Pancreas (tissue), 10 donors: ENCODE measurements around the gene RET. TPM values are rescaled to one million over a fixed set of nuclear protein-coding genes. Genes with fewer than 3 reads are reported as not detected.

Experiments used
- ATAC-seq, 4 donors: fragments of 200-7000 bp; cut with Tn5 transposase; one replicate each; pipeline versions ENCODE4 v1.8.0 to v1.9.1; 2020; ENCODE audit warnings: mild to moderate bottlenecking in 4 of 4, moderate library complexity in 4 of 4
- DNase-seq, 6 donors: peaks; one replicate each; pipeline ENCODE4 v3.0.0-alpha.2; 2020
- FAIRE-seq: peaks from 2 replicates; lab custom pipeline; 2012; peaks lifted over from hg19 to GRCh38; lab: Jason Lieb, UNC
- H3K27ac ChIP-seq, 4 donors: fragments of 200-600 bp; sonication (generic); 1 replicate in 3 of 4; 2 replicates in 1 of 4; pipeline versions ENCODE4 v1.5.0 to v1.8.0; 2020
- H3K27me3 ChIP-seq, 4 donors: fragments of 200-600 bp; one replicate each; pipeline ENCODE4 v1.8.0; 2021
- H3K36me3 ChIP-seq, 3 donors: fragments of 200-600 bp; sonication (generic) in 1 of 3; one replicate each; pipeline versions ENCODE4 v1.5.0 to v1.8.0; 2020 to 2021
- H3K4me1 ChIP-seq, 3 donors: fragments of 200-600 bp; one replicate each; pipeline ENCODE4 v1.8.0; 2021
- H3K4me3 ChIP-seq, 4 donors: fragments of 200-600 bp; sonication (generic) in 2 of 4; one replicate each; pipeline versions ENCODE4 v1.5.0 to v1.8.0; 2020 to 2021
- H3K9me3 ChIP-seq, 4 donors: fragments of 200-600 bp; one replicate each; pipeline ENCODE4 v1.8.0; 2021
- WGBS, 2 donors: extraction: QIAGEN DNeasy Blood & Tissue Kit; methylation state at CpG; one replicate each; pipeline ENCODE4 v1.1.7; 2013; 5-methylcytosine and 5-hydroxymethylcytosine counted together
- intact Hi-C, 3 donors: fragments of 100-400 bp; cut with DNase I; formaldehyde crosslinking; loops; one replicate each; pipeline versions ENCODE4 v1.11.1 to v1.14.2; 2022
- polyA plus RNA-seq, 2 donors: library from polyadenylated mRNA; stranded (reverse); fragments of 200-250 nt; gene quantifications; one replicate each; pipeline ENCODE4 v1.2.3, GENCODE V29; 2013
- total RNA-seq, 6 donors: library from RNA; stranded (reverse); fragmentation: NEBNext Ultra II Directional in 4 of 6; extraction: Animal tissue kit (Norgen Biotek cat#: 25700) in 4 of 6; gene quantifications; one replicate each; pipeline versions ENCODE4 v1.2.1 to v1.2.4, GENCODE V29; 2021 to 2023
- TF ChIP-seq, protein P1 (sequence below), 4 donors: fragments of 200-600 bp; sonication (generic) in 3 of 4; IDR thresholded peaks; one replicate each; pipeline versions ENCODE4 v1.5.0 to v1.8.0; 2021; ENCODE audit warnings: antibody characterized with exemption in 4 of 4
- donor health status: healthy with polysubstance abuse.
- donor health status: DM: no; HTN: no; CAD: no; lungs with moderate emphysema.
- donor health status: DM: no; HTN: no; CAD: no.
- donor health status: control.
- donor health status: control.
- donor health status: Bipolar disorder and iron deficiency.
- donor health status: DM: yes; HTN: yes; CAD: no.
- donor health status: DM: no; HTN: no; CAD: no.
- donor health status: DM: no; HTN: no; CAD: no.
- donor health status: DM: yes; HTN: yes; CAD: no.

Gene RET
- total and polyA plus RNA-seq, 8 donors, result 0.32 to 4.4 (median 0.83) TPM

- H3K9me3 ChIP-seq, result no peaks in the 10 kb centered on the region
- no peaks in the 10 kb centered on the region for H3K36me3 ChIP-seq
- DNase-seq (no peak), FAIRE-seq (peak; percentile 86), ATAC-seq (peak in 3 of 4 donors; percentile 55 to 72 (median 68))
- no peak overlapping the region for H3K4me3 ChIP-seq
- H3K27ac ChIP-seq, result no peak overlapping the region
- intact Hi-C loops, result no loop called here
- H3K27me3 ChIP-seq, result no peaks in the 10 kb centered on the region
- TF ChIP-seq, protein P1, sequence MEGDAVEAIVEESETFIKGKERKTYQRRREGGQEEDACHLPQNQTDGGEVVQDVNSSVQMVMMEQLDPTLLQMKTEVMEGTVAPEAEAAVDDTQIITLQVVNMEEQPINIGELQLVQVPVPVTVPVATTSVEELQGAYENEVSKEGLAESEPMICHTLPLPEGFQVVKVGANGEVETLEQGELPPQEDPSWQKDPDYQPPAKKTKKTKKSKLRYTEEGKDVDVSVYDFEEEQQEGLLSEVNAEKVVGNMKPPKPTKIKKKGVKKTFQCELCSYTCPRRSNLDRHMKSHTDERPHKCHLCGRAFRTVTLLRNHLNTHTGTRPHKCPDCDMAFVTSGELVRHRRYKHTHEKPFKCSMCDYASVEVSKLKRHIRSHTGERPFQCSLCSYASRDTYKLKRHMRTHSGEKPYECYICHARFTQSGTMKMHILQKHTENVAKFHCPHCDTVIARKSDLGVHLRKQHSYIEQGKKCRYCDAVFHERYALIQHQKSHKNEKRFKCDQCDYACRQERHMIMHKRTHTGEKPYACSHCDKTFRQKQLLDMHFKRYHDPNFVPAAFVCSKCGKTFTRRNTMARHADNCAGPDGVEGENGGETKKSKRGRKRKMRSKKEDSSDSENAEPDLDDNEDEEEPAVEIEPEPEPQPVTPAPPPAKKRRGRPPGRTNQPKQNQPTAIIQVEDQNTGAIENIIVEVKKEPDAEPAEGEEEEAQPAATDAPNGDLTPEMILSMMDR (IDR thresholded peaks at IDR 0.05), result no peak
- H3K4me1 ChIP-seq, result no peaks in the 10 kb centered on the region
Observed at GRCh38 chr10:43166880-43167497, 90.1 kb downstream of the RET start.

GRCh38 chr10:43167498-43167889, 90.6 kb downstream of the RET start:
- H3K27ac ChIP-seq, result no peak overlapping the region
- intact Hi-C loops, result no loop called here
- H3K4me1 ChIP-seq, result no peaks in the 10 kb centered on the region
- FAIRE-seq (peak; percentile 86), DNase-seq (no peak), ATAC-seq (no peak)
- no peaks in the 10 kb centered on the region for H3K9me3 ChIP-seq
- TF ChIP-seq, protein P1 (IDR thresholded peaks at IDR 0.05), result no peak
- H3K4me3 ChIP-seq, result no peak overlapping the region
- whole genome bisulfite sequencing, 2 donors, result 55 to 92% methylated on average over 2 of the region's 2 CpGs
- no peaks in the 10 kb centered on the region for H3K27me3 ChIP-seq
- H3K36me3 ChIP-seq, result no peaks in the 10 kb centered on the region

DNA sequence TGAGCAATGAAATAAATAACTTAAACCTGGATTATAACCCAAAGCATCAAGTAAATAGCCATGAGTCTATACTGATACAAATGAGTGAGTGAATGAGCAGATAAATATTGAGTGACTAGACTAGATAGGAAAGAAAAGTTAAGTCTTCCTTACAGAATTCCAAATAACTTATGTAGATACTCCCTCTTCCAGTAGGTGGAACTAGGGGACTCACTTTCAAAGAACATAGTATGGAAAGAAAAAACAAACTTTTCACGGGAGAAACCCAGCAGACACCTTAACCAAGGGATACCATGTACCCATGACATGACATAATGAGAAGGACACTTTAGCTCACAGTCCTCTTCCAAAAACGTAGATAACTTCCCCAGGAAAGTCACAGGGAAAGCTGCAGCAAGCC, 93.6 kb downstream of the RET start:
- Histone ChIP-seq H3K27ac (no peak overlapping the region), H3K36me3 (no peaks in the 10 kb centered on the region), H3K4me3 (no peak overlapping the region), H3K9me3 (no peaks in the 10 kb centered on the region), H3K27me3 (no peaks in the 10 kb centered on the region), H3K4me1 (no peaks in the 10 kb centered on the region)
- intact Hi-C loops, result no loop called here
- no peak for ATAC-seq
- no peak for FAIRE-seq
- TF ChIP-seq, protein P1 (IDR thresholded peaks at IDR 0.05), result no peak
- no peak for DNase-seq
- WGBS, 2 donors, result 55 to 67% methylated on average over 2 of the region's 2 CpGs

DNA sequence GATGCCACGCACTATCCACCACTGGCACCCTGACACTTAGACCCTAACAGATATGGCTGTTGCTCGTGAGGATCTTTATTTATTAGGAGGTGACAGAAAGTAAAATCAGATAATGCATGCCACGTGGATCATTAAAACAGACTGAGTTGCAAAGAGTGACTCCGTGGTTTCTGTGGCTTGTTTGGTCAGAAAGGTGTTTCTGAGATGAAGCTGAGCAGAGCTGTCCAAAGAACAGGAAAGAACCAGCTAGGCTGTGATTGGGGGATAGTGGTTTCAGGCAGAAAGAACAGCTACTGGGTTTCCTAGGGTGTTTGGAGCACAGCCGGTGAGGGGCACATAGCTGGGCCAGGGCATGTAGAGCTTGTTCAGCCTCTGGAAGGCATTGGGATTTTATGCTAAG, 95.8 kb downstream of the RET start:
- Histone ChIP-seq H3K36me3 (peaks cover 0 to 7% (median 0%) of the 10 kb centered on the region in 3 donors), H3K4me1 (no peaks in the 10 kb centered on the region), H3K27me3 (no peaks in the 10 kb centered on the region), H3K9me3 (no peaks in the 10 kb centered on the region), H3K4me3 (no peak overlapping the region), H3K27ac (no peak overlapping the region)
- 95 to 98% methylated on average over 5 of the region's 5 CpGs for WGBS, 2 donors
- no peak for DNase-seq
- no peak for FAIRE-seq
- TF ChIP-seq, protein P1 (IDR thresholded peaks at IDR 0.05), result no peak
- ATAC-seq, result no peak
- intact Hi-C loops, result no loop called here

DNA sequence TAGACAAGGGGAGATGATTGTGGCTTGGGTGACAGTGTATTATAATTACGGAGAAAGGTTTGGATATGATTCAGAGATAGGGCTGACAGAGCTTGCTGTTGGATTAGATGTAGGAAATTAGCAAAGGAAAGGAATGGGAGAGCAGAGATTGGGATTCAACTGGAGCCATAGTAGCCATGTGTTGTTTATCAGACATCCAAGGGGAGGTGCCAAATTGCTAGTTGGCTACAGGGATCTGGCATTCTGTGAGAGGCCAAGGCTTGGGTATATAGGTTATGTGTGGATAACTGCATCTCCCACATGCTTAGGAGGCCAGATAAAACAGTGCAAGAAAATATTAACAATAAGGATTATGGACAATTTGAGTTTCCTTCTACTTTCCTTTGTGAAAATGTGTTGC, 96.3 kb downstream of the RET start:
- ATAC-seq, result no peak
- Histone ChIP-seq H3K27me3 (no peaks in the 10 kb centered on the region), H3K4me1 (no peaks in the 10 kb centered on the region), H3K27ac (no peak overlapping the region), H3K36me3 (peaks cover 0 to 12% (median 0%) of the 10 kb centered on the region in 3 donors), H3K9me3 (no peaks in the 10 kb centered on the region), H3K4me3 (no peak overlapping the region)
- DNase-seq, result no peak
- no peak for FAIRE-seq
- intact Hi-C loops, result no loop called here
- 96 to 100% methylated on average over 1 of the region's 1 CpG for WGBS, 2 donors
- TF ChIP-seq, protein P1 (IDR thresholded peaks at IDR 0.05), result no peak
